Measurements from ENCODE around the gene PTPRN2. TPM values are rescaled to one million over a fixed set of nuclear protein-coding genes. Genes with fewer than 3 reads are reported as not detected.
"Not testable (repeated sequence)": the region's sequence is repeated elsewhere in the genome, so short reads cannot be mapped to it uniquely, and the experiment has no call there.

The PTPRN2 gene
- total RNA-seq: 1.6 and 1.8 TPM in 2 replicates

DNA sequence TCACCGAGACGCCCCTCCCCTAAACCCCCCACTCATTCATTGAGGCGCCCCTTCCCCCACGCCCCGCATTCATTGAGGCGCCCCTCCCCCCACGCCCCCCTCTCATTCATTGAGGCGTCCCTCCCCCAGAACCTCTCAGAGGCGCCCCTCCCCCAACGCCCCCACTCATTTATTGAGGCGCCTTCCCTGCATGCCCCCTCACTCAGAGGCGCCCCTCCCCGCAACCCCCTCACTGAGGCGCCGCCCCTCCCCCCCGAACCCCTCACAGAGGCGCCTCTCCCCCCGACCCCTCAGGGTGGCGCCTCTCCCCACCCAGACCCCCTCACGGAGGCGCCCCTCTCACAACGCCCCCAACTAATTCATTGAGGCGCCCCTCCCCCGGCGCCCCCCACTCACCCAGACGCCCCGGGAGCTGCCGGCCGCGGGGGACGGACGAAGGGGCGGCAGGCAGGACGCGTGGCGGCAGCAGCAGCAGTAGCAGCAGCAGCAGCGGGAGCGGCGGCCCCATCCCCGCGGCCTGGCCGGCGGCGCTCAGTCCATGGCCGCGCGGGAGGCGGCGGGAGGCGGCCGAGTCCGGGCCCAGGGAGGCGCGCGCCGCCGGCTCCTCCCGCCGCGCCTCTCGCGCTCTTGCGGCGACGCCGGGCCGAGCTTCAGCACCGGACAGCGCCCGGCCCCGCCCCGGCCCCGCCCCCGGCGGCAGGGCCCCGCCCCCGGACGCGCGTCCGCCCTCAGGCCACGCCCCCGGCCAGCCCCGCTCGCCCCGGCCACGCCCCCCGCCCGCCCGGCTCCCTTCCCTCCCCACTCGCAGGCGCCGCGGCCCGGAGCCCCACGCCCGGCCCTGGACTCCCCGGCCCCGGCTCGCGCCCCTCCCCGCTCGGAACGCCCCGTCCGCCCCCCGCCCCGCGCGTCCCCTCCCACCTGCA is at the start of gene PTPRN2:
Gene PTPRN2, minus strand, starts transcription at position 662 of the 923 bp plus-strand sequence.
- Mint-ChIP-seq H3K36me3 (ENCODE audit: low read depth) (no peaks in the 10 kb centered on the region), H3K4me3 (peak within 1 kb of the TSS; percentile 44), H3K9me3 (no peaks in the 10 kb centered on the region), H3K27ac (no peak within 1 kb of the TSS), H3K27me3 (peaks cover 45% of the 10 kb centered on the region), H3K4me1 (peaks cover 12% of the 10 kb centered on the region)
- intact Hi-C loops (cut with micrococcal nuclease): no loop called here
- ChIA-PET POLR2A (no interaction called here), CTCF (no interaction called here)
- DNase-seq (peak; percentile 54), ATAC-seq (ENCODE audit: low read depth) (peak; percentile 91)
- TF ChIP-seq, protein P1, sequence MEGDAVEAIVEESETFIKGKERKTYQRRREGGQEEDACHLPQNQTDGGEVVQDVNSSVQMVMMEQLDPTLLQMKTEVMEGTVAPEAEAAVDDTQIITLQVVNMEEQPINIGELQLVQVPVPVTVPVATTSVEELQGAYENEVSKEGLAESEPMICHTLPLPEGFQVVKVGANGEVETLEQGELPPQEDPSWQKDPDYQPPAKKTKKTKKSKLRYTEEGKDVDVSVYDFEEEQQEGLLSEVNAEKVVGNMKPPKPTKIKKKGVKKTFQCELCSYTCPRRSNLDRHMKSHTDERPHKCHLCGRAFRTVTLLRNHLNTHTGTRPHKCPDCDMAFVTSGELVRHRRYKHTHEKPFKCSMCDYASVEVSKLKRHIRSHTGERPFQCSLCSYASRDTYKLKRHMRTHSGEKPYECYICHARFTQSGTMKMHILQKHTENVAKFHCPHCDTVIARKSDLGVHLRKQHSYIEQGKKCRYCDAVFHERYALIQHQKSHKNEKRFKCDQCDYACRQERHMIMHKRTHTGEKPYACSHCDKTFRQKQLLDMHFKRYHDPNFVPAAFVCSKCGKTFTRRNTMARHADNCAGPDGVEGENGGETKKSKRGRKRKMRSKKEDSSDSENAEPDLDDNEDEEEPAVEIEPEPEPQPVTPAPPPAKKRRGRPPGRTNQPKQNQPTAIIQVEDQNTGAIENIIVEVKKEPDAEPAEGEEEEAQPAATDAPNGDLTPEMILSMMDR (IDR thresholded peaks at IDR 0.05): no peak

DNA sequence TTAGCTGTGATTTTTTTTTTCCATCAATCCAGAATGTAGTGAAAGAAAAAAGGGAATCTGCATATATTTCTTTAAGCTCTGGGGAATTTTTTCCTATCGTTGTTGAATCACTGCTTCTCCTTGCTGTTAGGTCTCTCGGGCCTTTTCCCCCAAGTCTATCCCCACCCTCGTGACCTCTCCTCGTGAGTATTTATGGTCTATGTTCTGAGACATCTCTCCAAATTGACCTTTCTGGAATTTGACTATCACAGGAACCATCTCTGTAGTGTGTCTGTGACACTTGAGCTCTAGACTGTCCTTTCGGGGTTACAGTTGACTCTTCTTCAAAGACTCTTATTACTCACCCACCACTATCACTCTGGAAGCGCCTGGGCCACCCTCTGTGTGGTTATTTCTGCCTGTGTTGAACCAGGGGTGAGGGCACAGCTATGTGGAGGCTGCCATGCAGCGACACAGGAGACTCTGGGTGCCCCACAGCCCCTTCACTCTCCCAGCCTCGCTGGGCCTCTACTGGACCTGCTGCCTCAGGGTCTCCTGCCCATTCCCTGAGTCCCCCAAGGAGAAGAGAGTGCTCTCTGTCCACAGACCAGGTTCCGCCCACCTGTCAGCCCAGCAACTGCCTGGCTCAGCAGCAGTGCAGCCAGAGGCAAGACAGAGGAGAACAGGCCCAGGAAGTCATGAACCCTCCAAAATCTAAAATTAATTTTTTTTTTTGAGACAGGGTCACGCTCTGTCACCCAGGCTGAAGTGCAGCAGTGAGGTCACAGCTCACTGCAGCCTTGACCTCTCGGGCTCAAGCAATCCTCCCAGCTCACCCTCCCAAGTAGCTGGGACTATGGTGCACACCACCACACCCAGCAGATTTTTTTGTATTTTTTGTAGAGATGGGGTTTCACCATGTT is 45.7 kb upstream of the PTPRN2 start:
- Mint-ChIP-seq H3K27ac (peak overlapping the region; percentile 50), H3K27me3 (no peaks in the 10 kb centered on the region), H3K9me3 (no peaks in the 10 kb centered on the region), H3K36me3 (ENCODE audit: low read depth) (peaks cover 1% of the 10 kb centered on the region), H3K4me1 (peaks cover 17% of the 10 kb centered on the region), H3K4me3 (no peak overlapping the region)
- ChIA-PET POLR2A (no interaction called here), CTCF (no interaction called here)
- intact Hi-C loops (cut with micrococcal nuclease): no loop called here
- ATAC-seq (ENCODE audit: low read depth) (no peak), DNase-seq (no peak)
- TF ChIP-seq, protein P1 (IDR thresholded peaks at IDR 0.05): no peak

DNA sequence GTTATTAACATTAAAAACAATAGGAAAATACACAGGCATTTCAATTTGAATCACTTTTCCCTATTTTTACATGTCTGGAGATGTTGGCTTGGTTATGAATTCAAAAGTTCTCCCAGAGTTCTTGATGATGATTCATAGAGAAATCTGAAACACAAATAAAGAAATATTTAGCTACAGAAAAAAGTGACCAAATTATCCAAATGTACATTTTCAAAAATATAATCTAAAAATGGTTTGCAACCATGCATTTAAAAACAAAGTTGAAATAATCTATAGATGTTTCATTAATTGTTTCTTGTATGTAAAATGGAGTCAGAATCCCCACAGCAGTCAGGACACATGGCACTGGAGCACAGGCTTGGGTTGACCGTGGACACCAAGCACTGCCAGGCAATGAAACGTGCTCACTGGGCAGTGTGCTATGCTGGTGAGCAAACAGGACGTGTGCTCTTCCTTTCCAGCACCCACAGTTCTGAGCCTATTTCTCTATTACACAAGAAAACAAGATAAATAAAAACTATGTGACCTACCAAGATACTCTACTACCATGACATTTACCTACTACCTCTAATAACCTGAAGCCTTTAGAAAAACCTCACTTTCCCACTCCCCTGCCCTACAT is 44.1 kb upstream of the PTPRN2 start:
- intact Hi-C loops (cut with micrococcal nuclease): no loop called here
- ChIA-PET CTCF (no interaction called here), POLR2A (no interaction called here)
- Mint-ChIP-seq H3K4me3 (no peak overlapping the region), H3K36me3 (ENCODE audit: low read depth) (no peaks in the 10 kb centered on the region), H3K4me1 (peaks cover 17% of the 10 kb centered on the region), H3K9me3 (no peaks in the 10 kb centered on the region), H3K27me3 (no peaks in the 10 kb centered on the region), H3K27ac (no peak overlapping the region)
- DNase-seq: no peak
- TF ChIP-seq, protein P1 (IDR thresholded peaks at IDR 0.05): no peak
- no peak for ATAC-seq (ENCODE audit: low read depth)

DNA sequence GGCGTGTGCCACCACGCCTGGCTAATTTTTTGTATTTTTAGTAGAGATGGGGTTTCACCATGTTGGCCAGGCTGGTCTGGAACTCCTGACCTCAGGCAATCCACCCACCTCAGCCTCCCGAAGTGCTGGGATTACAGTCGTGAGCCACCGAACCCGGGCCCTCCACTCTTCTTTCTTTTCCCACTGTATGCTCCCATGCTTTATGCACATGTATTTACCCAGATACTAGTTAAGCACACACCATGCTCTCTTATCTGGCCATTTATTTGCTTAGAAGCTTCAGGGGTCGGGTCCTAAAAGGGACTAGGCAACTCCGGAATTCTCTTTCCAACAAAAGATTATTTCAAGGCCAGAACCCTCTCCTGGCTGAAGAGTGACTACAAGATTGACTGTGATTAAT is 38.7 kb upstream of the PTPRN2 start:
- H3K4me1 Mint-ChIP-seq; CTCF ChIA-PET; H3K9me3 Mint-ChIP-seq; H3K27me3 Mint-ChIP-seq; H3K27ac Mint-ChIP-seq; H3K4me3 Mint-ChIP-seq; H3K36me3 Mint-ChIP-seq (ENCODE audit: low read depth); DNase-seq; intact Hi-C loops (cut with micrococcal nuclease); POLR2A ChIA-PET; ATAC-seq (ENCODE audit: low read depth): not testable (repeated sequence)

DNA sequence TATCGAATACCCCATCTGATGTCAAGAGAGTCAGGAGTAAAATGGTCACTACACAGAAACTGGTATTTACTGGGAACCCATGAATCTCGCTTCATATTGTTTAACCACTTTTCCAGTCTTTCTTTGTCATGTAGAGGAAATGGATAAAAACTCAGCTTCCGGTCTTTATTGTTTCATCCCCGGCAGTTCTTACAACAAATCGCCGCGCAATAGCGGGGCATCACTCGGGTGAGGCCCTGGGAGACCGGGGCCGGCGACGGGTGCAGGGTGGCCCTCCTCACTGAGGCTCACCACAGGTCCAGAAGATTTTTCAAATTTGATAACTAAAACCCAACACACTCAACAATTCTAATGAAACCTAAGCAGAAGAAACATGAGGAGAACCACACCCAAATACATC is 35.6 kb upstream of the PTPRN2 start:
- ATAC-seq (ENCODE audit: low read depth) (no peak), DNase-seq (no peak)
- Mint-ChIP-seq H3K36me3 (ENCODE audit: low read depth) (no peaks in the 10 kb centered on the region), H3K9me3 (no peaks in the 10 kb centered on the region), H3K4me3 (no peak overlapping the region), H3K4me1 (no peaks in the 10 kb centered on the region), H3K27me3 (no peaks in the 10 kb centered on the region), H3K27ac (no peak overlapping the region)
- ChIA-PET POLR2A (no interaction called here), CTCF (no interaction called here)
- intact Hi-C loops (cut with micrococcal nuclease): no loop called here
- TF ChIP-seq, protein P1 (IDR thresholded peaks at IDR 0.05): no peak
